ENCODE data around the gene ZNF782. TPM values are rescaled to one million over a fixed set of nuclear protein-coding genes. Genes with fewer than 3 reads are reported as not detected.

Gene ZNF782
- total RNA-seq, 2 donors from 2014 or later = 7.3 to 9.1 TPM

- Histone ChIP-seq H3K27me3 (ENCODE audit: control insufficient read depth, insufficient read depth, low read length, poor library complexity, severe bottlenecking) (no peaks in the 10 kb centered on the region), H3K4me1 (ENCODE audit: control insufficient read depth, insufficient read depth, low read length) (no peaks in the 10 kb centered on the region), H3K36me3 (ENCODE audit: control insufficient read depth, insufficient read depth, low read length) (peaks cover 58% of the 10 kb centered on the region), H3K9me3 (ENCODE audit: control insufficient read depth, low read length) (peaks cover 95% of the 10 kb centered on the region), H3K4me3 (ENCODE audit: low read length) (no peak overlapping the region), H3K9ac (ENCODE audit: extremely low read depth, low read length, poor library complexity, severe bottlenecking) (no peak overlapping the region), H3K27ac (ENCODE audit: low read depth, low read length) (no peak overlapping the region)
- Mint-ChIP-seq H3K36me3 (ENCODE audit: low read depth) (peaks cover 80% of the 10 kb centered on the region), H3K27me3 (ENCODE audit: insufficient read depth) (no peaks in the 10 kb centered on the region), H3K4me3 (no peak overlapping the region), H3K4me1 (no peaks in the 10 kb centered on the region), H3K27ac (no peak overlapping the region), H3K9me3 (peaks cover 34% of the 10 kb centered on the region)
- no peak for TF ChIP-seq CTCF (conservative IDR thresholded peaks at IDR 0.05)
- 84 to 100% methylated on average over 1 to 2 of the region's 2 CpGs for WGBS, 2 experiments (ENCODE audit: insufficient coverage in 1 of 2, insufficient read length in 1 of 2)
- no peak for DNase-seq
These were observed 10.3 kb downstream of the ZNF782 start for GRCh38 chr9:96844040-96844439.

GRCh38 chr9:96818533-96818932 is 35.8 kb downstream of the ZNF782 start:
- no peak for DNase-seq

GRCh38 chr9:96817973-96818372 is 36.3 kb downstream of the ZNF782 start:
- H3K9me3 Mint-ChIP-seq = peaks cover 92% of the 10 kb centered on the region
- H3K27me3 Mint-ChIP-seq (ENCODE audit: insufficient read depth) = no peaks in the 10 kb centered on the region
- H3K4me3 ChIP-seq (ENCODE audit: low read length) = peak overlapping the region; percentile 64
- no peaks in the 10 kb centered on the region for H3K27me3 ChIP-seq (ENCODE audit: control insufficient read depth, insufficient read depth, low read length, poor library complexity, severe bottlenecking)
- H3K9me3 ChIP-seq (ENCODE audit: control insufficient read depth, low read length) = peaks cover 100% of the 10 kb centered on the region
- H3K4me1 ChIP-seq (ENCODE audit: control insufficient read depth, insufficient read depth, low read length) = no peaks in the 10 kb centered on the region
- no peaks in the 10 kb centered on the region for H3K4me1 Mint-ChIP-seq
- DNase-seq = no peak
- H3K27ac Mint-ChIP-seq = no peak overlapping the region
- peaks cover 62% of the 10 kb centered on the region for H3K36me3 ChIP-seq (ENCODE audit: control insufficient read depth, insufficient read depth, low read length)
- peaks cover 79% of the 10 kb centered on the region for H3K36me3 Mint-ChIP-seq (ENCODE audit: low read depth)
- no peak for TF ChIP-seq CTCF (conservative IDR thresholded peaks at IDR 0.05)
- H3K9ac ChIP-seq (ENCODE audit: extremely low read depth, low read length, poor library complexity, severe bottlenecking) = no peak overlapping the region
- WGBS, 2 experiments (ENCODE audit: insufficient coverage in 1 of 2, insufficient read length in 1 of 2) = 93 to 99% methylated on average over 2 of the region's 2 CpGs
- H3K27ac ChIP-seq (ENCODE audit: low read depth, low read length) = no peak overlapping the region
- H3K4me3 Mint-ChIP-seq = no peak overlapping the region

More at GRCh38 chr9:96818533-96818932, 35.8 kb downstream of the ZNF782 start:
- peak overlapping the region; percentile 64 for H3K4me3 ChIP-seq (ENCODE audit: low read length)
- Mint-ChIP-seq H3K9me3 (peaks cover 93% of the 10 kb centered on the region), H3K4me1 (no peaks in the 10 kb centered on the region), H3K36me3 (ENCODE audit: low read depth) (peaks cover 82% of the 10 kb centered on the region), H3K27ac (no peak overlapping the region), H3K27me3 (ENCODE audit: insufficient read depth) (no peaks in the 10 kb centered on the region), H3K4me3 (no peak overlapping the region)
- peaks cover 67% of the 10 kb centered on the region for H3K36me3 ChIP-seq (ENCODE audit: control insufficient read depth, insufficient read depth, low read length)
- H3K9ac ChIP-seq (ENCODE audit: extremely low read depth, low read length, poor library complexity, severe bottlenecking) = no peak overlapping the region
- 92 to 96% methylated on average over 5 to 6 of the region's 6 CpGs for WGBS, 2 experiments (ENCODE audit: insufficient coverage in 1 of 2, insufficient read length in 1 of 2)
- H3K9me3 ChIP-seq (ENCODE audit: control insufficient read depth, low read length) = peaks cover 100% of the 10 kb centered on the region
- H3K4me1 ChIP-seq (ENCODE audit: control insufficient read depth, insufficient read depth, low read length) = no peaks in the 10 kb centered on the region
- no peaks in the 10 kb centered on the region for H3K27me3 ChIP-seq (ENCODE audit: control insufficient read depth, insufficient read depth, low read length, poor library complexity, severe bottlenecking)
- no peak for TF ChIP-seq CTCF (conservative IDR thresholded peaks at IDR 0.05)
- H3K27ac ChIP-seq (ENCODE audit: low read depth, low read length) = no peak overlapping the region
